ENCODE results near the gene SIM2. TPM values are rescaled to one million over a fixed set of nuclear protein-coding genes. Genes with fewer than 3 reads are reported as not detected.

Gene SIM2
- polyA plus RNA-seq, 3 donors from 2014 or later, result not detected

- no peak for DNase-seq
- Mint-ChIP-seq H3K4me3 (no peak overlapping the region), H3K27me3 (ENCODE audit: low read depth in 3 of 3) (no peaks in the 10 kb centered on the region), H3K9me3 (no peaks in the 10 kb centered on the region), H3K4me1 (no peaks in the 10 kb centered on the region), H3K36me3 (peaks cover 6 to 11% (median 9%) of the 10 kb centered on the region in 3 donors), H3K27ac (no peak overlapping the region)
These were observed 69.6 kb downstream of the SIM2 start for GRCh38 chr21:36768496-36768895.

GRCh38 chr21:36769051-36769839 is 70.3 kb downstream of the SIM2 start:
- H3K27ac Mint-ChIP-seq, result peak overlapping the region in 1 of 6 donors; percentile 16
- no peak overlapping the region for H3K4me3 Mint-ChIP-seq
- H3K4me1 Mint-ChIP-seq, result no peaks in the 10 kb centered on the region
- H3K36me3 Mint-ChIP-seq, result peaks cover 3 to 11% (median 4%) of the 10 kb centered on the region in 3 donors
- no peaks in the 10 kb centered on the region for H3K27me3 Mint-ChIP-seq (ENCODE audit: low read depth in 3 of 3)
- no peak for DNase-seq
- H3K9me3 Mint-ChIP-seq, result no peaks in the 10 kb centered on the region

DNA sequence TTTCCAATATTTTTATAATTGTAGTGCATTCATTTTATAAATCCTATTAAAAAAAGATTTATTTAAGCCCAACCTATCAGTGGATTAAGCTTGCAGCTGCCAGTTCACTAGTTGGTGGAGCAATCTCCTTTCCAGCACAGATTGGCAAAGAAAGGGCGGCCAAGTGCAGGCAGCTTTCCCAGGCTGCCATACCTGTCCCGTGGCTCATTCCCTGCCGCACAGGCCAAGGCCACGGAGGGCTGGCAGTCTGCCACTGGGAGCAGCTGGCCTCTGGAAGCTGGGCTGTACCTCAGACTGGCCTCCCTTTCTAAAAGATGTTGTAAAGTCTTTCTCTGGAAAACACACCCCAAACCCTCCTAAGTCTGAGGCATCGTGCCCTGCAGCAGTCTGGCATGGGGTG is 74.2 kb downstream of the SIM2 start:
- peaks cover 0 to 8% of the 10 kb centered on the region in 2 donors for H3K4me1 Mint-ChIP-seq
- H3K4me3 Mint-ChIP-seq, result no peak overlapping the region
- H3K36me3 Mint-ChIP-seq, result no peaks in the 10 kb centered on the region
- peak overlapping the region in 1 of 6 donors; percentile 41 for H3K27ac Mint-ChIP-seq
- no peaks in the 10 kb centered on the region for H3K27me3 Mint-ChIP-seq (ENCODE audit: low read depth in 3 of 3)
- H3K9me3 Mint-ChIP-seq, result no peaks in the 10 kb centered on the region
- no peak for DNase-seq

- H3K9me3 Mint-ChIP-seq, result no peaks in the 10 kb centered on the region
- DNase-seq, result no peak
- no peaks in the 10 kb centered on the region for H3K27me3 Mint-ChIP-seq (ENCODE audit: low read depth in 3 of 3)
- H3K4me3 Mint-ChIP-seq, result no peak overlapping the region
- H3K36me3 Mint-ChIP-seq, result no peaks in the 10 kb centered on the region
- no peak overlapping the region for H3K27ac Mint-ChIP-seq
- H3K4me1 Mint-ChIP-seq, result peaks cover 0 to 8% of the 10 kb centered on the region in 2 donors
These were observed 75.1 kb downstream of the SIM2 start for GRCh38 chr21:36773995-36774394.

DNA sequence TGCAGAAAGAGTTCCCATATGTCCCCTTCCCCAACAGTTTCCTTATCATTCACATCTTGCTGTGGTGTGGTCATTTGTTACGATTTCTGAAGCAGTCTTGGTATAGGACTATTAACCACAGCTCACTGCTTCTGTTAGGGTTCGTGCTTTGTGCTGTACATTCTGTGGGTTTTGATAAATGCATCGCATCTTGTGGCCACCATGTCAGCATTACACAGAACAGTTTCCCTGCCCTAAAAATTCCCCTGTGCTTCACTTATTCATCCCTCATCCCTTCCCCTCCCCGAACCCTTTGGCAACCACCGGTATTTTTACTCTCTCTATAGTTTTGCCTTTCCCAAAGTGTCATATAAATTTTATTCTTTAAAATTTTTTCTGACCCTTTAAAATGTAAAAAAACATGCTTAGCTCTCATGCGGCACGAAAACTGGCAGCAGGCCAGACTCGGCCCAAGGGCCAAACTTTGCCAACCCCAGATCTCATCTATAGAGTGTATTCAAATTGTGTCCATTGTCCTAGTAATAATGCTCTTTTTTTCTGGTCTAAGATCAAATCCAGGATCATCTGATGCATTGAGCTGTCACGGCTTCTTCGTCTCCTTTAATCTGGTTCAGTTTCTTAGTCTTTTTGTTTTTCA is 78.2 kb downstream of the SIM2 start:
- Mint-ChIP-seq H3K27ac (peak overlapping the region in 1 of 6 donors; percentile 5), H3K27me3 (ENCODE audit: low read depth in 3 of 3) (no peaks in the 10 kb centered on the region), H3K9me3 (no peaks in the 10 kb centered on the region), H3K4me1 (peaks cover 0 to 8% of the 10 kb centered on the region in 2 donors), H3K4me3 (no peak overlapping the region), H3K36me3 (peaks cover 0 to 4% (median 0%) of the 10 kb centered on the region in 3 donors)
- DNase-seq, result no peak

- Mint-ChIP-seq H3K9me3 (no peaks in the 10 kb centered on the region), H3K4me3 (no peak overlapping the region), H3K27ac (no peak overlapping the region), H3K4me1 (peaks cover 0 to 8% of the 10 kb centered on the region in 2 donors), H3K27me3 (ENCODE audit: low read depth in 3 of 3) (peaks cover 0 to 2% (median 2%) of the 10 kb centered on the region in 3 donors), H3K36me3 (peaks cover 0 to 4% (median 0%) of the 10 kb centered on the region in 3 donors)
- DNase-seq, result no peak
These were observed 81.9 kb downstream of the SIM2 start for GRCh38 chr21:36780861-36781260.

GRCh38 chr21:36783612-36784374 is 84.9 kb downstream of the SIM2 start:
- peaks cover 2% of the 10 kb centered on the region in 3 donors for H3K27me3 Mint-ChIP-seq (ENCODE audit: low read depth in 3 of 3)
- H3K4me3 Mint-ChIP-seq, result no peak overlapping the region
- no peak overlapping the region for H3K27ac Mint-ChIP-seq
- no peaks in the 10 kb centered on the region for H3K9me3 Mint-ChIP-seq
- no peak for DNase-seq
- peaks cover 0 to 7% (median 4%) of the 10 kb centered on the region in 3 donors for H3K36me3 Mint-ChIP-seq
- H3K4me1 Mint-ChIP-seq, result no peaks in the 10 kb centered on the region

DNA sequence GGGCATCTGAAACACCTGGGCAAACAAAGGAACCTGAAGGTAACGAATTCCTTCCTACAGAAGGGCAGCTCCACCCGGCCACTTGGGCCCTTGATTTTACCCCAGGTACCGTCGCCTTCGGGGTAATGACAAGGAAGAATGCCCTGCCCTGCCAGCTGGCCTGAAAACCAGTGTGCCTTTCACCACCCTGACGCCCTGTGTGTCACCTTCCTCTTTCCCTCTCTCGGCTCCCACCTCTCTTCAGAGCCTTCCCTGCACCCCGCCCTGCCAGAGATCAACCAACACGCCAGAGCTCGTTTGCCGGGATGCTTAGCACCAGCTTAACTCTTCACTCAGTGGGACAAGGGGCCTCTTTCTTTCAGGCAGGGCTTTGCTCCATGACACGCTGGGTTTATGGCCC is 86.0 kb downstream of the SIM2 start:
- Mint-ChIP-seq H3K4me1 (no peaks in the 10 kb centered on the region), H3K36me3 (peaks cover 0 to 5% (median 4%) of the 10 kb centered on the region in 3 donors), H3K27me3 (ENCODE audit: low read depth in 3 of 3) (peaks cover 2% of the 10 kb centered on the region in 3 donors), H3K27ac (no peak overlapping the region), H3K9me3 (no peaks in the 10 kb centered on the region), H3K4me3 (no peak overlapping the region)
- no peak for DNase-seq

GRCh38 chr21:36785615-36786014 is 86.7 kb downstream of the SIM2 start:
- H3K4me1 Mint-ChIP-seq, result no peaks in the 10 kb centered on the region
- DNase-seq, result no peak
- peaks cover 2% of the 10 kb centered on the region in 3 donors for H3K27me3 Mint-ChIP-seq (ENCODE audit: low read depth in 3 of 3)
- no peaks in the 10 kb centered on the region for H3K9me3 Mint-ChIP-seq
- peaks cover 0 to 8% (median 4%) of the 10 kb centered on the region in 3 donors for H3K36me3 Mint-ChIP-seq
- H3K27ac Mint-ChIP-seq, result no peak overlapping the region
- no peak overlapping the region for H3K4me3 Mint-ChIP-seq

- H3K4me1 Mint-ChIP-seq, result no peaks in the 10 kb centered on the region
- H3K27me3 Mint-ChIP-seq (ENCODE audit: low read depth in 3 of 3), result peaks cover 2% of the 10 kb centered on the region in 3 donors
- no peaks in the 10 kb centered on the region for H3K9me3 Mint-ChIP-seq
- peaks cover 0 to 13% (median 4%) of the 10 kb centered on the region in 3 donors for H3K36me3 Mint-ChIP-seq
- no peak overlapping the region for H3K27ac Mint-ChIP-seq
- no peak for DNase-seq
- H3K4me3 Mint-ChIP-seq, result no peak overlapping the region
These were observed 87.3 kb downstream of the SIM2 start for GRCh38 chr21:36786186-36786585.

GRCh38 chr21:36788120-36788638 is 89.3 kb downstream of the SIM2 start:
- DNase-seq, result no peak
- Mint-ChIP-seq H3K4me1 (no peaks in the 10 kb centered on the region), H3K36me3 (peaks cover 0 to 13% (median 4%) of the 10 kb centered on the region in 3 donors), H3K9me3 (no peaks in the 10 kb centered on the region), H3K4me3 (no peak overlapping the region), H3K27ac (no peak overlapping the region), H3K27me3 (ENCODE audit: low read depth in 3 of 3) (peaks cover 2% of the 10 kb centered on the region in 3 donors)

DNA sequence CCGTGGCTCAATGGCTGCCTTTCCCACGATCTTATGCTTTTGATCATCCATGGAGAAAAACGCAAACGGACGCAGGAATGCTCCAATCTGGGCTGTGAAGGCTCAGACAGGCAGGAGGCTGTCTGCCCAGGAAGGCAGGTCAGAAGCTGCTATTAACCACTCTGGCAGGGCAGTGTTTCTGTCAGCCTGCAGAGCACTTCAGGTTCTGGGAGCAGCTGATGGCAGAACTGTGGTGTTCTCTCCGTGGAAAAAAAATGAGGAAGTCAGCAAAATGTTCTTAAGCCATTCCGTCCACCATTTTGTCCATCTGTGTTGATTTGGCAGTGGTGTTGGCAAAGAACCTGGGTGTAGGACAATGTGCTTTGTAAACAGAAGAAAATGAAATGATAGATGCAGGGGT is 91.7 kb downstream of the SIM2 start:
- Mint-ChIP-seq H3K27ac (no peak overlapping the region), H3K36me3 (peaks cover 4 to 23% (median 8%) of the 10 kb centered on the region in 3 donors), H3K9me3 (peaks cover 0 to 10% (median under 1%) of the 10 kb centered on the region in 6 donors), H3K4me1 (no peaks in the 10 kb centered on the region), H3K4me3 (no peak overlapping the region), H3K27me3 (ENCODE audit: low read depth in 3 of 3) (peaks cover 0 to 4% (median 2%) of the 10 kb centered on the region in 3 donors)
- no peak for DNase-seq

GRCh38 chr21:36791180-36791579 is 92.3 kb downstream of the SIM2 start:
- DNase-seq, result no peak
- Mint-ChIP-seq H3K36me3 (peaks cover 7 to 23% (median 8%) of the 10 kb centered on the region in 3 donors), H3K27ac (no peak overlapping the region), H3K4me1 (no peaks in the 10 kb centered on the region), H3K4me3 (no peak overlapping the region), H3K27me3 (ENCODE audit: low read depth in 3 of 3) (peaks cover 0 to 4% (median 0%) of the 10 kb centered on the region in 3 donors), H3K9me3 (peaks cover 2 to 13% (median 3%) of the 10 kb centered on the region in 6 donors)

All from immature natural killer cell (primary cell).